GM18907 (cell line): ENCODE data around the gene RPL29.

Experiments
- ATAC-seq: cut with Tn5 transposase; IDR thresholded peaks from one replicate; pipeline ENCODE4 v1.9.1; 2021; ENCODE audit warnings: mild to moderate bottlenecking, moderate library complexity; ENCODE audit not compliant: unreplicated experiment

The RPL29 gene

GRCh38 chr3:51948016-51948580 is 47.6 kb downstream of the RPL29 start:
- ATAC-seq: no peak

- ATAC-seq: no peak
Observed at GRCh38 chr3:51947215-51947900, 48.3 kb downstream of the RPL29 start.

- no peak for ATAC-seq
Observed at GRCh38 chr3:51946796-51947195, 48.9 kb downstream of the RPL29 start.

- no peak for ATAC-seq
Observed at GRCh38 chr3:51945926-51946705, 49.6 kb downstream of the RPL29 start.

- no peak for ATAC-seq
Observed at GRCh38 chr3:51945031-51945840, 50.5 kb downstream of the RPL29 start.

GRCh38 chr3:51944451-51945021 is 51.2 kb downstream of the RPL29 start:
- no peak for ATAC-seq
